Liver (tissue), 9 donors: ENCODE data around the gene CLIP4. TPM values are rescaled to one million over a fixed set of nuclear protein-coding genes. Genes with fewer than 3 reads are reported as not detected.

Experiments used
- DNase-seq: peaks from one replicate; pipeline ENCODE4 v3.0.0-alpha.2; 2017; ENCODE audit warnings: low spot score
- H3K27ac ChIP-seq, 2 donors: one replicate each; pipeline ENCODE4 v1.7.0; 2013; ENCODE audit warnings: inconsistent platforms in 2 of 2, low read length in 2 of 2, control low read depth in 1 of 2, low read depth in 1 of 2, mild to moderate bottlenecking in 1 of 2
- H3K27me3 ChIP-seq, 4 donors: one replicate each; pipeline versions ENCODE4 v1.6.1 to v1.7.0; 2013; ENCODE audit warnings: low read length in 3 of 4, inconsistent platforms in 1 of 4, mild to moderate bottlenecking in 1 of 4, moderate library complexity in 1 of 4; ENCODE audit not compliant: control insufficient read depth in 4 of 4, insufficient read depth in 4 of 4
- H3K36me3 ChIP-seq, 4 donors: one replicate each; pipeline versions ENCODE4 v1.6.1 to v1.7.0; 2013; ENCODE audit warnings: low read length in 3 of 4, mild to moderate bottlenecking in 3 of 4, low read depth in 1 of 4, moderate library complexity in 1 of 4; ENCODE audit not compliant: control insufficient read depth in 4 of 4, insufficient read depth in 3 of 4
- H3K4me1 ChIP-seq, 4 donors: one replicate each; pipeline versions ENCODE4 v1.6.1 to v1.7.0; 2013; ENCODE audit warnings: low read length in 3 of 4, mild to moderate bottlenecking in 3 of 4, moderate library complexity in 1 of 4; ENCODE audit not compliant: control insufficient read depth in 4 of 4, insufficient read depth in 4 of 4
- H3K4me3 ChIP-seq, 3 donors: one replicate each; pipeline versions ENCODE4 v1.6.1 to v1.7.0; 2013; ENCODE audit warnings: low read length in 3 of 3, control low read depth in 1 of 3, low read depth in 1 of 3, mild to moderate bottlenecking in 1 of 3
- H3K9ac ChIP-seq, 2 donors: one replicate each; pipeline ENCODE4 v1.7.0; 2013; ENCODE audit warnings: low read length in 2 of 2, mild to moderate bottlenecking in 2 of 2, moderate library complexity in 2 of 2, control low read depth in 1 of 2, low read depth in 1 of 2
- H3K9me3 ChIP-seq, 4 donors: one replicate each; pipeline versions ENCODE4 v1.6.1 to v1.7.0; 2013; ENCODE audit warnings: low read length in 3 of 4; ENCODE audit not compliant: control insufficient read depth in 4 of 4
- ATF3 ChIP-seq: IDR thresholded peaks from 2 replicates; pipeline ENCODE4 v1.6.1; 2016; ENCODE audit warnings: antibody characterized with exemption
- FOXA1 ChIP-seq: IDR thresholded peaks from 2 replicates; pipeline ENCODE4 v1.6.1; 2016; ENCODE audit warnings: antibody characterized with exemption
- GABPA ChIP-seq, 2 donors: IDR thresholded peaks in 1 of 2; conservative IDR thresholded peaks in 1 of 2; 2 replicates each; pipeline ENCODE4 v1.6.1; 2016; ENCODE audit warnings: antibody characterized with exemption in 2 of 2, mild to moderate bottlenecking in 1 of 2, moderate library complexity in 1 of 2
- HNF4A ChIP-seq, 2 donors: conservative IDR thresholded peaks; 2 replicates each; pipeline ENCODE4 v1.6.1; 2016; ENCODE audit warnings: antibody characterized with exemption in 2 of 2, mild to moderate bottlenecking in 2 of 2
- HNF4G ChIP-seq: IDR thresholded peaks from 2 replicates; pipeline ENCODE4 v1.6.1; 2016; ENCODE audit warnings: antibody characterized with exemption
- JUND ChIP-seq, 2 donors: IDR thresholded peaks; 2 replicates each; pipeline ENCODE4 v1.6.1; 2016; ENCODE audit warnings: antibody characterized with exemption in 2 of 2
- MAX ChIP-seq: IDR thresholded peaks from 2 replicates; pipeline ENCODE4 v1.6.1; 2016; ENCODE audit warnings: antibody characterized with exemption
- NR2F2 ChIP-seq: IDR thresholded peaks from 2 replicates; pipeline ENCODE4 v1.6.1; 2016; ENCODE audit warnings: antibody characterized with exemption
- RAD21 ChIP-seq, 2 donors: IDR thresholded peaks; 2 replicates each; pipeline ENCODE4 v1.6.1; 2016; ENCODE audit warnings: antibody characterized with exemption in 2 of 2, mild to moderate bottlenecking in 2 of 2
- REST ChIP-seq: IDR thresholded peaks from 2 replicates; pipeline ENCODE4 v1.6.1; 2016; ENCODE audit warnings: antibody characterized with exemption, mild to moderate bottlenecking
- YY1 ChIP-seq: IDR thresholded peaks from 2 replicates; pipeline ENCODE4 v1.6.1; 2016; ENCODE audit warnings: antibody characterized with exemption, mild to moderate bottlenecking
- ZBTB33 ChIP-seq: IDR thresholded peaks from 2 replicates; pipeline ENCODE4 v1.6.1; 2016; ENCODE audit warnings: antibody characterized with exemption
- WGBS: extraction: QIAGEN DNeasy Blood & Tissue Kit; methylation state at CpG from one replicate; pipeline ENCODE4 v1.1.7; 2013; 5-methylcytosine and 5-hydroxymethylcytosine counted together
- polyA plus RNA-seq, 2 donors: library from polyadenylated mRNA; stranded (reverse) in 1 of 2; unstranded in 1 of 2; fragments of 200-250 nt in 1 of 2; fragments of >200 nt in 1 of 2; fragmentation: Nextera tagmentation in 1 of 2; extraction: Ambion mirVana in 1 of 2; gene quantifications; one replicate each; pipeline versions ENCODE4 v1.2.1 to v1.2.3, GENCODE V29; 2013 to 2015
- total RNA-seq, 2 donors: library from RNA; depleted of rRNA; stranded (reverse); fragments of >200 nt; gene quantifications; one replicate each; pipeline ENCODE4 v1.2.3, GENCODE V29; 2014
- donor health status: healthy.
- donor health status: healthy.
- donor health status: healthy.
- donor health status: healthy.
- donor health status: healthy.

CLIP4 gene
- total and polyA plus RNA-seq, 4 donors: 1.3 to 6.7 (median 3.2) TPM

GRCh38 chr2:29227935-29228675 lies 112.9 kb downstream of the CLIP4 start:
- Histone ChIP-seq H3K4me1 (no peaks in the 10 kb centered on the region), H3K27me3 (no peaks in the 10 kb centered on the region), H3K9ac (no peak overlapping the region), H3K4me3 (no peak overlapping the region), H3K27ac (no peak overlapping the region), H3K36me3 (no peaks in the 10 kb centered on the region), H3K9me3 (no peaks in the 10 kb centered on the region)
- no peak for DNase-seq
- WGBS: 54% methylated on average over 15 of the region's 15 CpGs
- no peak for TF ChIP-seq HNF4A (conservative IDR thresholded peaks at IDR 0.05)
- TF ChIP-seq ATF3: no peak
- no peak for TF ChIP-seq YY1
- TF ChIP-seq JUND (IDR thresholded peaks at IDR 0.05): no peak

- H3K4me1 ChIP-seq: no peaks in the 10 kb centered on the region
- H3K9ac ChIP-seq: no peak overlapping the region
- no peaks in the 10 kb centered on the region for H3K9me3 ChIP-seq
- TF ChIP-seq REST (no peak), HNF4A (conservative IDR thresholded peaks at IDR 0.05) (no peak), ATF3 (no peak), NR2F2 (no peak), JUND (IDR thresholded peaks at IDR 0.05) (no peak), HNF4G (no peak)
- 61% methylated on average over 9 of the region's 9 CpGs for WGBS
- H3K4me3 ChIP-seq: no peak overlapping the region
- H3K27me3 ChIP-seq: no peaks in the 10 kb centered on the region
- no peak overlapping the region for H3K27ac ChIP-seq
- no peaks in the 10 kb centered on the region for H3K36me3 ChIP-seq
- no peak for DNase-seq
These were observed 113.7 kb downstream of the CLIP4 start for GRCh38 chr2:29228947-29229346.

GRCh38 chr2:29229640-29230039 lies 114.4 kb downstream of the CLIP4 start:
- H3K4me1 ChIP-seq: no peaks in the 10 kb centered on the region
- H3K4me3 ChIP-seq: no peak overlapping the region
- H3K27me3 ChIP-seq: no peaks in the 10 kb centered on the region
- H3K9me3 ChIP-seq: no peaks in the 10 kb centered on the region
- WGBS: 79% methylated on average over 9 of the region's 9 CpGs
- H3K27ac ChIP-seq: no peak overlapping the region
- no peaks in the 10 kb centered on the region for H3K36me3 ChIP-seq
- no peak overlapping the region for H3K9ac ChIP-seq
- TF ChIP-seq FOXA1: no peak
- TF ChIP-seq HNF4G: no peak
- no peak for TF ChIP-seq ZBTB33
- TF ChIP-seq HNF4A (conservative IDR thresholded peaks at IDR 0.05): no peak
- TF ChIP-seq GABPA (IDR thresholded peaks at IDR 0.05 in 1 of 2, conservative IDR thresholded peaks at IDR 0.05 in 1 of 2): no peak
- TF ChIP-seq RAD21 (IDR thresholded peaks at IDR 0.05): no peak
- TF ChIP-seq MAX: no peak
- no peak for DNase-seq
